Muscle layer of duodenum (tissue), 2 donors: ENCODE measurements around the gene ORC5.

Experiments used
- H3K27ac ChIP-seq: one replicate; pipeline ENCODE4 v1.7.0; 2013; ENCODE audit warnings: mild to moderate bottlenecking, low read length
- H3K27me3 ChIP-seq: one replicate; pipeline ENCODE4 v1.7.0; 2013; ENCODE audit warnings: low read depth, mild to moderate bottlenecking, control low read depth, low read length
- H3K36me3 ChIP-seq, 2 donors: one replicate each; pipeline ENCODE4 v1.7.0; 2013; ENCODE audit warnings: low read length in 2 of 2, control low read depth in 1 of 2, mild to moderate bottlenecking in 1 of 2; ENCODE audit not compliant: insufficient read depth in 2 of 2, control insufficient read depth in 1 of 2
- H3K4me1 ChIP-seq, 2 donors: one replicate each; pipeline ENCODE4 v1.7.0; 2013; ENCODE audit warnings: low read length in 2 of 2, mild to moderate bottlenecking in 2 of 2, control low read depth in 1 of 2, moderate library complexity in 1 of 2; ENCODE audit not compliant: insufficient read depth in 2 of 2, control insufficient read depth in 1 of 2
- H3K4me3 ChIP-seq, 2 donors: one replicate each; pipeline ENCODE4 v1.7.0; 2013; ENCODE audit warnings: low read length in 2 of 2, low read depth in 1 of 2, mild to moderate bottlenecking in 1 of 2
- H3K9me3 ChIP-seq, 2 donors: one replicate each; pipeline ENCODE4 v1.7.0; 2013; ENCODE audit warnings: low read length in 2 of 2, control low read depth in 1 of 2, mild to moderate bottlenecking in 1 of 2; ENCODE audit not compliant: control insufficient read depth in 1 of 2
- donor health status: healthy.

Gene ORC5

DNA sequence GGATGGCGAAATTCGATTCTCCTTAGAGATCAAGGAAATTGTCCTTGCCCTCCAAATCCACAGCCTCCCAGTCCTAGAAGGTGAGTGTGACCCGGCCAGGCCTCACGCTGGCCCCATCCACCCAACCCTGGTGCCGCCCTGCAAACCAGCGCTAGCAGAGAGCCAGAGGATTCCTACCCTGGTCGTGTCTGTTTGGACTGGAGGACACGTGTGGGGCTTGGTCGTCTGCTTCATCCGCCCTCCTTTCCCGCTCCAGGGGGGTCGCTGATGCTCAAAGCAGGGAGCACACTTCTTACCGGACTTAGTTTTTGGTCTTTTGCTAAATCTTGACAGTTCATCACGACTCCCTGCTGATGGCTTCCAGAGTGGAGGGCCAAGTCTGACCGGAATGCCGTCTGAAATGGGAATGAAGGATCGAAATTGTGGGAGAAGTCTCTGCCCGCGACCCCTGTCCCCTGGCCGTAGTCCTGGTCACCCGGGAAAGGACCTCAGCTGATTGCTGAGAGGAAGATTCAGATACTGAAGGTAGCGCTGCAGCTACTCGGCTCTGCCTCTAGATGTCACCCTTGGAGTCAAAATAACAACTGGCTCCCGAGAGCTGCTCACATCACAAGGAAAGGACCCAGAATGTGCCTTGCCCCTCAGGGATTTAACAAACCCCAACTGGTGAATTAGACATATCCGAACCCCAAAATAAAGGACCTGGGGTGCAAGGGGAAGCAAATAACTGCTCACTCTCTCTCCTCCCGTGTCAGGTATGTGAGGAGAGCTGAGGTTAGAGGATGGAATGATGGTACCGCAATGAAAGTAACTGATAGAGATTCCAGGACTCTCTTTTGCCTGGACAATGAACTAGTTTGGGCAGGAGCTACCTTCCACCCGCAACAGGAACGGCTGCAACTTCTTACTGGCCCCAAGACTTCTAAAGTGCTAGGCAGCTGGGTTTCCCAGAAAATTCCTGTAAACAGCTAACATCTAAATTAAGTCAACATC, 23.5 kb upstream of the ORC5 start:
- Histone ChIP-seq H3K9me3 (no peaks in the 10 kb centered on the region), H3K27me3 (no peaks in the 10 kb centered on the region), H3K4me3 (no peak overlapping the region), H3K27ac (no peak overlapping the region), H3K36me3 (no peaks in the 10 kb centered on the region), H3K4me1 (peaks cover 0 to 6% of the 10 kb centered on the region in 2 donors)

DNA sequence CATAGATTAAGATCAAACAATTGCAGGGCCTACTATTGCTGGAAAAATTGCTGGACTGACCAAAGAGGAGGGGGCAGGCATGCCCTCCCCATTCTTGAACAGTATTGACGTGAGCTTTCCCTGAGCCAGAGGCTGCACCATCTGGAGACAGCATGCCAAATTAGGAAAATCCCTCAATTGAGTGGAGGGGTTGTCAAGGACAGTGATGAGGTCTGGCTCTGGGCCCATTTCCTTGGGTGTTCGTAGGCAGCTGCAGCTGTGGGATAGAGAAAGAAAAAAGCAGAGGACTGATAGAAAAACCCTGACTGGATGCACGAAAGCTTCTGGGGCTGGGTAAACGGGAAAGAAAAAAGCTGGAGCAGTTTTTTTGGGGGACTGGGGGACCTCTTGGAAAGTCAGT, 22.8 kb upstream of the ORC5 start:
- Histone ChIP-seq H3K9me3 (no peaks in the 10 kb centered on the region), H3K27me3 (no peaks in the 10 kb centered on the region), H3K36me3 (no peaks in the 10 kb centered on the region), H3K4me1 (peaks cover 0 to 6% of the 10 kb centered on the region in 2 donors), H3K4me3 (no peak overlapping the region), H3K27ac (no peak overlapping the region)

DNA sequence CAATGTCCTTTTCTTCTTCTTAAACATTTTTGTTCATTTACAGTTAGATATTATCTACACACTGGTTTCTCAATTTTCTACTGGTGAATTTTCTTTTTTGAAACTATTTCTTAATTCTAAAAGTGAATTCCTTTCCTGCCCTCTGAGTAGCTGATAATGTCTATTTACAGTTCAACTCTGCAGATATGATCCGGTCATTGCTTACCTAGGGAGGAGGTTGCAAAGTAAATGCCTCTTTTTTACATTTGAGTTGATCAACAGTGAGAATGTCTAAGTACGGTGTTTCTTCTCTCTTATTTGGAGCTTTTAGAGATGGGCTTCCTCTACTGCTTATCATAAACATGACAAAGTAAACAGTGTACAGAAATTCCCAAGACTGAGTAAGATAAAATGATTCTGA, 20.6 kb upstream of the ORC5 start:
- no peaks in the 10 kb centered on the region for H3K36me3 ChIP-seq
- H3K27me3 ChIP-seq: no peaks in the 10 kb centered on the region
- no peak overlapping the region for H3K4me3 ChIP-seq
- H3K9me3 ChIP-seq: no peaks in the 10 kb centered on the region
- H3K4me1 ChIP-seq: peaks cover 0 to 6% of the 10 kb centered on the region in 2 donors
- no peak overlapping the region for H3K27ac ChIP-seq

DNA sequence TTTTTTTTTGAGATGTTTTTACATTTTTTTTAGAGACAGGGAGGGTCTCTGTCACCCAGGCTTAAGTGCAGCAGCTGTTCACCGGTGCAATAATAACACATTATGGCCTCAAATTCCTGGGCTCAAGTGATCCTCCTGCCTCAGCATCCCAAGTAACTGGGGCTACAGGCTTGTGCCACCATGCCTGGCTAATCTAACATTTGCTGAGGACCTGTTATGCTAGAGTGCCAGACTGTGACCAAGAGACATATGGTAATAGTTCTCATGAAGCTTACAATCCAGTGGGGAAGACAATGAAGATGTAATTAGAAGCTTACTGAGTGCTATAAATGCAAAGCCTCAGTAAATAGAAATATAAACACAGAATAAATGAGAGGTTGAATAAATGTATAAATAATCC, 17.6 kb upstream of the ORC5 start:
- no peaks in the 10 kb centered on the region for H3K4me1 ChIP-seq
- no peak overlapping the region for H3K4me3 ChIP-seq

DNA sequence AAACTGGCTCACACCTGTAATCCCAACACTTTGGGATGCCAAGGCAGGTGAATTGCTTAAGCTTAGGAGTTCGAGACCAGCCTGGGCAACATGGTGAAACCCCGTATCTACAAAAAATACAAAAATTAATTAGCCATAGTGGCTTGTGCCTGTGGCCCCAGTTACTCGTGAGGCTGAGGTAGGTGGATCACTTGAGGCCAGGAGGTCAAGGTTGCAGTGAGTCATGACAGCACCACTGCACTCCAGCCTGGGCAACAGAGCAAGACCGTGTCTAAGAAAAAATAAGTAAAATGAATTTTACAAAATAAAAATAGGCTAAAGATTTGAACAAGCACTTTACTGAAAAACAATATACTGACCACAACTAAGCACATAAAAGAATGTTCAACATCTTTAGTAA, 9.8 kb upstream of the ORC5 start:
- H3K27me3 ChIP-seq: no peaks in the 10 kb centered on the region
- no peaks in the 10 kb centered on the region for H3K4me1 ChIP-seq
- no peaks in the 10 kb centered on the region for H3K36me3 ChIP-seq
- H3K4me3 ChIP-seq: no peak overlapping the region
- peaks cover 4 to 5% of the 10 kb centered on the region in 2 donors for H3K9me3 ChIP-seq
- no peak overlapping the region for H3K27ac ChIP-seq

More for the DNA sequence above, 17.6 kb upstream of the ORC5 start:
- Histone ChIP-seq H3K27ac (no peak overlapping the region), H3K27me3 (no peaks in the 10 kb centered on the region), H3K9me3 (peaks cover 0 to 2% of the 10 kb centered on the region in 2 donors), H3K36me3 (no peaks in the 10 kb centered on the region)

DNA sequence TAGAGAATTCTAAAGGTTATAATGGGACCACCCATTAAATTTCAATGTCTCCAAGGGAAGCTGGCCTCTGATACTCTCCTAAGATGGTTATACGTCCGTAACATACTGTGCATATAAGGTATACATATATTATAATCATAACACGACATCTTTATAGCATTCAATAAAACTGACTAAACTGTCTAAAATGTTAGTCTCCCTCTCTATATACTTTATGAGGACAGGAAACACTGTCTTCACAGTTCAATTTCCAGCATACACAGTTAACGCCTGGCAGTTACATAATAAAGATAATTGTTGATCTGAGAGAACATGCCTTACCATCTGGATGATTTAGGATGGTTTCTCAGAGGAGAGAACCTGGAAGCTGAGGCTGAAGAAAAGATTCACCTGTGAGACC, 1.2 kb upstream of the ORC5 start:
- Histone ChIP-seq H3K4me3 (no peak overlapping the region), H3K9me3 (no peaks in the 10 kb centered on the region), H3K4me1 (peaks cover 0 to 14% of the 10 kb centered on the region in 2 donors), H3K27me3 (no peaks in the 10 kb centered on the region), H3K27ac (no peak overlapping the region), H3K36me3 (no peaks in the 10 kb centered on the region)

DNA sequence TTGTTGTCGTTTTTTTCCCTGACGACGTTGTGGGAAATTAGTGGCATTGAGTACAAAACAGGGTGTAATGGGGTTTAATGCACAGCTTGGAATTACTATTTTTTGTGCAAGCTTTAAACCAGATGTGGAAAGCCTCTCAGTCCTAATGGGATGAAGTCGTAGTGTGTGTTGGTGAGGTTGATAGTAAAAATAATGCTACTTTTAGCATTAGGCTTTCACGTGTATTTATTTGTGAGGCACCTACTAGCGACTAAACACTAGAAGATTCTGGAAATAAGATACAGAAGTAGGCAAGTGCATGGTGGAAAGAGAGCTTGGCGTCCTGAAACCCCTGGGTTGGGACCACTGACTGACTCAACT, 588 bp upstream of the ORC5 start:
- peak overlapping the region; percentile 96 to 98 for H3K4me3 ChIP-seq
- peaks cover 0 to 14% of the 10 kb centered on the region in 2 donors for H3K4me1 ChIP-seq
- no peaks in the 10 kb centered on the region for H3K27me3 ChIP-seq
- H3K27ac ChIP-seq: peak overlapping the region; percentile 81
- peaks cover 4% of the 10 kb centered on the region in 2 donors for H3K36me3 ChIP-seq
- H3K9me3 ChIP-seq: no peaks in the 10 kb centered on the region

DNA sequence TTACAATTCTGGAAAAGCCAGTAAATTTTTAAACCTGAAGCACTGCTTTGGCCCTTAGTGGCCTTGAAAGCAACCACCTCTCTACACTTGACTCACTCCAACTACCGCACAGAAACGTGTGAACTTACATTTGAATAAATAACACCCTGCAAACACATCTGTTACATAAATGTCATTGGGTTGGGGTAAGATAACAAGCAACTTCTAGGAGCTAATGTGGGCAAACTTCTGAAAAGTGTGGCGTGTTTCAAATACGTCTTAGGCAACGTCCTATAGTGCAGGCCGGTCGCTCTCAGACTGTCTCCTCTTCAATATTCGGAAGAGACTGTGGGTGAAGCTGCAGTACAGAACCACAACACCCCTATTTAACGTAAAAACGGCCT, 474 bp downstream of the ORC5 start:
- H3K27ac ChIP-seq: peak overlapping the region; percentile 84
- no peaks in the 10 kb centered on the region for H3K9me3 ChIP-seq
- peaks cover 12 to 15% of the 10 kb centered on the region in 2 donors for H3K36me3 ChIP-seq
- peaks cover 0 to 14% of the 10 kb centered on the region in 2 donors for H3K4me1 ChIP-seq
- no peaks in the 10 kb centered on the region for H3K27me3 ChIP-seq
- H3K4me3 ChIP-seq: peak overlapping the region; percentile 96 to 98

DNA sequence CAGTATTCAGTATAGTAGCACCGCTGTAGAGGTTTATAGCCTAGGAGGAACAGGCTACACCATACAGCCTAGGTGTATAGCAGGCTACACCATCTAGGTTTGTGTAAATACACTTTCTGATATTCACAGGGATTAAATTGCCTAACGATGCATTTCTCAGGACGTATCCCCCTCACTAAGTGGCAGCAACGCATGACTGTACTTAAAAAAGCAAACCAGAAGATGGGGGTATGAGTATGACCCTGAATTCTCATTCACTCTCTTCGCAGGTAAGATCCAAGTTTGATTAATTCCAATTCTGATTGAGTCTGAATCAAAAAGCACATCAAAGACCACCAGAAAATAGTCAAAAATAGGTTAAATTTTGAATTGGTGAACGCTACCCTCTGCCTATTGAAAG, 972 bp downstream of the ORC5 start:
- no peaks in the 10 kb centered on the region for H3K27me3 ChIP-seq
- no peaks in the 10 kb centered on the region for H3K9me3 ChIP-seq
- peak overlapping the region; percentile 96 to 98 for H3K4me3 ChIP-seq
- H3K4me1 ChIP-seq: peaks cover 0 to 14% of the 10 kb centered on the region in 2 donors
- peak overlapping the region; percentile 84 for H3K27ac ChIP-seq
- peaks cover 12 to 19% of the 10 kb centered on the region in 2 donors for H3K36me3 ChIP-seq

DNA sequence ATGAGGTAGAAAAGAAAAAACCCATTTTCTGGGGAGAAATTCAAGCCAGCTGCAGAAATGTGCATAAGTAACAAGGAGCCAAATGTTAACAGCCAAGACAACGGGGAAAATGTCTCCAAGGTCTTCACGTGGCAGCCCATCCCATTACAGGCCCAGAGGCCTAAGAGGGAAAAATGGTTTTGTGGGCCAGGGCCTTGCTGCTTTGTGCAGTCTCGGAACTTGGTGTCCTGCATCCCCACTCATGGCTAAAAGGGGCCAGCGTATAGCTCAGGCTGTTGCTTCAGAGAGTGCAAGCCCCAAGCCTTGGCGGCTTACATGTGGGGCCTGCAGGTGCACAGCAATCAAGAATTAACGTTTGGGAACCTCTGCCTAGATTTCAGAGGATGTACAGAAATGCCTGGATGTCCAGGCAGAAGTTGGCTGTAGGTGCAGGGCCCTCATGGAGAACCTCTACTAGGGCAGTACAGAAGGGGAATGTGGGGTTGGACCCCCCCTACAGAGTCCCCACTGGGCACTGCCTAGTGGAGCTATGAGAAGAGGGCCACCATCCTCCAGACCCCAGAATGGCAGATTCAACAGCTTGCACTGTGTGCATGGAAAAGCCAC, 9.0 kb downstream of the ORC5 start:
- Histone ChIP-seq H3K4me3 (no peak overlapping the region), H3K36me3 (peaks cover 38 to 72% of the 10 kb centered on the region in 2 donors), H3K27ac (no peak overlapping the region), H3K9me3 (no peaks in the 10 kb centered on the region), H3K27me3 (no peaks in the 10 kb centered on the region), H3K4me1 (no peaks in the 10 kb centered on the region)

DNA sequence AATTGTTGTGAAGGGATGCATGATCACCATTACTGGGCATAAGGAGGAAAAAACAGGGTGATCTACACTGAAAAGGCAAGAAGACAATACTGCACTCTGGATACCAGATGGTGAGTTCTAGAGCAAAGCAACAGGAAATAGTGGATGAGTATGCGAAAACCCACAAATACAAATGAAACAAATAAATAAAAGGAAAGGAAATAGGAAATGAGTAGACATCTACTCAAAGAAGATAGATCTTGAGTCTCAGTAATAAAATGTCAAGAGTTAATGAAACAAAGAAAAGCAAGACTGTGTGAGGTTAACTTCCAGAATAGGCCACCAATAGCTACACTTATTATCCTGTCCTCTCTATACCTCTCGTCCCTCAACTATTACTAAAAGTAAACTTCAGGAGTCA, 11.7 kb downstream of the ORC5 start:
- Histone ChIP-seq H3K27ac (no peak overlapping the region), H3K27me3 (no peaks in the 10 kb centered on the region), H3K9me3 (no peaks in the 10 kb centered on the region), H3K36me3 (peaks cover 32 to 54% of the 10 kb centered on the region in 2 donors), H3K4me1 (no peaks in the 10 kb centered on the region), H3K4me3 (no peak overlapping the region)
